Muscle of arm (tissue), 12 donors: ENCODE data around the gene BCL3. TPM values are rescaled to one million over a fixed set of nuclear protein-coding genes. Genes with fewer than 3 reads are reported as not detected.
A peak's percentile ranks its signal among the peaks of the same experiment; 100 is the strongest.
"Not testable (repeated sequence)": the region's sequence is repeated elsewhere in the genome, so short reads cannot be mapped to it uniquely, and the experiment has no call there.

ENCODE experiments used
- DNase-seq: peaks from one replicate; pipeline ENCODE4 v3.0.0-alpha.2; 2013
- polyA plus RNA-seq, 12 donors: library from polyadenylated mRNA; unstranded; fragments of 120-200 nt; gene quantifications; one replicate each; pipeline ENCODE4 v1.2.1, GENCODE V29; 2013; ENCODE audit not compliant: insufficient read length in 12 of 12

Gene BCL3
- polyA plus RNA-seq, 12 donors: 8.4 to 25.4 (median 9.6) TPM; not detected in 1

- DNase-seq: peak; percentile 35
Measured at GRCh38 chr19:44718441-44719261, 29.9 kb upstream of the BCL3 start.

GRCh38 chr19:44719262-44719701 lies 29.2 kb upstream of the BCL3 start:
- DNase-seq: no peak

- DNase-seq: not testable (repeated sequence)
Measured at GRCh38 chr19:44720396-44720795, 28.1 kb upstream of the BCL3 start.

GRCh38 chr19:44720945-44721344 lies 27.6 kb upstream of the BCL3 start:
- DNase-seq: no peak

- DNase-seq: not testable (repeated sequence)
Measured at GRCh38 chr19:44721369-44721768, 27.1 kb upstream of the BCL3 start.

GRCh38 chr19:44722131-44723121 lies 26.1 kb upstream of the BCL3 start:
- no peak for DNase-seq

- no peak for DNase-seq
Measured at GRCh38 chr19:44723299-44723951, 25.1 kb upstream of the BCL3 start.

GRCh38 chr19:44723952-44724319 lies 24.6 kb upstream of the BCL3 start:
- DNase-seq: peak; percentile 82

- no peak for DNase-seq
Measured at GRCh38 chr19:44725251-44725650, 23.3 kb upstream of the BCL3 start.

- no peak for DNase-seq
Measured at GRCh38 chr19:44725684-44726083, 22.8 kb upstream of the BCL3 start.

- DNase-seq: no peak
Measured at GRCh38 chr19:44726465-44726864, 22.0 kb upstream of the BCL3 start.

GRCh38 chr19:44728178-44728577 lies 20.3 kb upstream of the BCL3 start:
- no peak for DNase-seq

- no peak for DNase-seq
Measured at GRCh38 chr19:44729516-44730033, 18.9 kb upstream of the BCL3 start.

GRCh38 chr19:44731081-44731480 lies 17.4 kb upstream of the BCL3 start:
- no peak for DNase-seq

- DNase-seq: no peak
Measured at GRCh38 chr19:44731622-44732021, 16.9 kb upstream of the BCL3 start.

GRCh38 chr19:44732235-44733014 lies 16.1 kb upstream of the BCL3 start:
- no peak for DNase-seq

GRCh38 chr19:44734357-44734756 lies 14.2 kb upstream of the BCL3 start:
- DNase-seq: no peak

- DNase-seq: no peak
Measured at GRCh38 chr19:44735011-44735410, 13.5 kb upstream of the BCL3 start.

GRCh38 chr19:44737238-44738071 lies 11.1 kb upstream of the BCL3 start:
- DNase-seq: no peak

- no peak for DNase-seq
Measured at GRCh38 chr19:44738136-44738535, 10.4 kb upstream of the BCL3 start.
